HG02852 (cell line): ENCODE measurements around the gene CADM4.
"Not testable (repeated sequence)": the region's sequence is repeated elsewhere in the genome, so short reads cannot be mapped to it uniquely, and the experiment has no call there.

Experiments used
- ATAC-seq: cut with Tn5 transposase; IDR thresholded peaks from one replicate; pipeline ENCODE4 v1.9.1; 2021; ENCODE audit warnings: mild to moderate bottlenecking, moderate library complexity; ENCODE audit not compliant: unreplicated experiment

CADM4 gene

DNA sequence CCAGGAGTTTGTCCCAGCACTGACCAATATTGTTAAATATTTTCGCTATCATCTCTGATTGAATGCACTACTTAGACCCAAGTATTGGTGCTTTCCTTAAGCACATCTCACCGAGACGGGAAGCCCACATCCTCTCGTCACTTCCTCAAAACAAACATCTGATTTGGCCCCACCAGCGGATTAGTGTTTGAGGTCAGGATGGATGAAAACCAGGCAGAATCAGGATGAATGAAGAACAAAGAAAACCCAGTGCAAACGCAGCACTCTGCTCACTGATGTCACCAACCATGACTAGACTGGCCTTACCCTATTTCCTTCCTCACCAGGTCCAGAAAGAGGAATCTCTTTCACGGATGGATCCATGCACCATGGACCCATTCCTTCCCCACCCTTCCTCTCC, 24.4 kb upstream of the CADM4 start:
- ATAC-seq = no peak

DNA sequence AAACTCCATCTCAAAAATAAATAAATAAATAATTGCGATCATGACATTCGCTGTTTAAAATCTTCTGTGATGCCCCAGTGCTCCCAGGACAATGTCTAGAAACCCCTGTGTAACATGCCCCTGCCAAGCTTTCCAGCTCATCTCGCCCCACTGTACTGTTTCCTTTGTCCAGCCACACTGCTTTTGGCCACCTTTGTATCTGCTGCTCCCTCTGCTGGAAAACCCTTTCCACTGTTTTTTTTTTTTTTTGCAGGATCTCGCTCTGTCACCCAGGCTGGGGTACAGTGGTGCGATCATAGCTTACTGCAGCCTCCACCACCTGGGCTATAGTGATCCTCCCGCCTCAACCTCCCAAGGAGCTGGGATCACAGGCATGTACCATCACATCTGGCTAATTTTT, 22.8 kb upstream of the CADM4 start:
- no peak for ATAC-seq

DNA sequence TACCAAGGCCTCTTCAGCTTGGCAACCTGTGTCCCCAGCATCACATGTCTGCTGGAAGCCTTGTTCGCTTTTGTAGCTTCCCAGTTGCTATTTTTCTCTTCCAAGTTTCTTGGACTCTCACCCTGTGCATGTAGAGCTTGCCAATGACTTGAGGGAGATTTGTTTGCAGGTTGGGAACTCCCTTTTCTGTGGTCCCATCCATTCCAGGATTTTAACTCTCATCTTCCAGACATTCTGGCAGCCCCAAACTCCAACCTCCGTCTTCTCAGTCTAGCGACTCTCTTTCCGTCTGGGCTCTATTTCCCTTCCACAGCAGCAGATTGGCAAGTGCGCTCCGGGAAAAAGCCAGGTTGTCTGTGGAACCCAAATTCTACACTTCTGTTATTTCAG, 21.3 kb upstream of the CADM4 start:
- ATAC-seq = no peak

DNA sequence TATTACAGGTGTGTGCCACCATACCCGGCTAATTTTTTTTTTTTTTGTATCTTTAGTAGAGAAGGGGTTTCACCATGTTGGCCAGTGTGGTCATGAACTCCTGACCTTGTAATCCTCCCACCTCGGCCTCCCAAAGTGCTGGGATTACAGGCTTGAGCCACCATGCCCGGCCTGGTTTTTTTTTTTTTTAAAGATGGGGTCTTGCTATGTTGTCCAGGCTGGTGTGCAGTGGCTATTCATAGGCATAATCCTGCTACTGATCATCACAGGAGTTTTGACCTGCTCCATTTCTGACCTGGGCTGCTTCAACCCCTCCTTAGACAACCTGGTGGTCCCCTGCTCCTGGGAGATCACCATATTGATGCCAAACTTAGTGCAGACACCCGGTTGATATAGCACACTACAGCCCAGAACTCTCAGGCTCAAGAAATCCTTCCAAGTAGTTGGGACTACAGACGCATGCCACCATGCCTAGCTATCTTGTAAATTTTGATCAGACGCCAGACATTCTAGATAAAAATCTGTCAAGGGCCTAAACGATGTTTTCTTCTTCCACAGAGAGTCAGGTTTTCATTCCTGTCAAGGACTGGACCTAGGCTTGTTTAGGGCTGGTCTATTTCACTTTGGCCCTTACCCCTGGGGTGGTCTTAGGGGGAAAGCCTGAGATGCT, 20.8 kb upstream of the CADM4 start:
- no peak for ATAC-seq

DNA sequence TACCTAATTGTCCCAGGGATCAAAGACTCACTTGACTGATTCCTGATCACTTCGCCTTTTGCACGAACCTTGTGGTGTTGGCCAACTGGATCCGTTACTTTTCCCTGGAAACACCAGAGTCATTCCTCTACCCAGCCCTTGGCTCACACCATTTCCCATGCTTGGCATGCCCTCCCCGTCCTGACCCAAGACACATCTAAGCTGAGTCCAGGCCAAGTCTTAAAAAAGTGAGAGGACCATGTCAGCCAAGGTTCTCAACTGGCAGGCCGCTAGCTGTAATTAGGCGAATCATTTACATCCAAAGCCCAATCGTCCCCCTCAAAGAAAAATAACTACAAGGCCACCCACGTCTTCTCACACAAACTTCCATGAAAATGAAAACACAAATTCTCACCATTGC, 18.8 kb upstream of the CADM4 start:
- no peak for ATAC-seq

DNA sequence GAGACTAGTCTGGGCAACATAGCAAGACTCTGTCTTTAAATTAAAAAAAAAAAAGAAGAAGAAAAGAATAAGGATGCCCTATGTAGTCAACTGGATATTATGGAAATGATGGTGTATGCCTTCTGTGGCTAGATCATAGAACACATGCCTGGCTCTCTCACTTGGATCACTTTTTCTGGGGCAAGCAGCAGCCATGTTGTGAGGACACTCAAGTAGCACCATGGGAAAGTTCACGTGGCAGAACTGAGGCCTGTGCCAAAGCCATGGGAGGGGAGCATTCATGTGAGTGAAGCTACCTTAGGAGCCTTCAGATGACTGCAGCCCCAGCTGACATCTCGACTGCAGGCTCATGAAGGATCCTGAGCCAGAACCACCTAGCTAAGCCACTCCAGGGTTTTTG, 18.4 kb upstream of the CADM4 start:
- ATAC-seq = no peak

DNA sequence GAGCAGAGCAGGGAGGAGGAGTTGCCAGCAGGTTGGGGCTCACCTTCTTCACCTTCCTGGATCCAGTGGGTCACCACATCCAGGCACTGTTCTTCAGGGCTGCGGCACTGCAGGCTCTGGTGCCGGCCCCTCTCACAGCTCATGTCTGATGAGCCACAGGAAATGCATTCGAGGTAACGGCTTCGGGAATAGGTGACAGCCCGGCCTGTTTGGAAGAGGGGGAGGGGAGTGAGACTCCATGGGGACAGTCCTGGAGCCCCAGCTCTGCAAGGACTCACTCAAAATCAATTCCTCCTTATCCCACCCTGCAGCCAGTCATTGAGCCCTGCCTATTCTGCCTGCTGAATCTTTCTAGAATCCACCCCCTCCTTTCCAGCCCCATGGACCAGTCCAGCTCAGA, 16.8 kb upstream of the CADM4 start:
- no peak for ATAC-seq

DNA sequence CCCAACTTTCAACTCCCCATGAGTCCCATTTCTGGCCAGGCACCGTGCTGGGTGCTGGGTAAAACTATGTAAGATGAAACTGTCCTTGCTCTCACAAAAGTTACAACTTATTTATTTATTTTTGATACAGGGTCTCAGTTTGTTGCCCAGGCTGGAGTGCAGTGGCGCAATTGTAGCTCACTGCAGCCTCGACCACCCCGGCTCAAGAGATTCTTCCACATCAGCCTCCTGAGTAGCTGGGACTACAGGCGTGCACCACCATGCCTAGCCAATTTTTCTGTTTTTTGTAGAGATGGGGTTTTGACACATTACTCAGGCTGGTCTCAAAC, 12.9 kb upstream of the CADM4 start:
- ATAC-seq = no peak

DNA sequence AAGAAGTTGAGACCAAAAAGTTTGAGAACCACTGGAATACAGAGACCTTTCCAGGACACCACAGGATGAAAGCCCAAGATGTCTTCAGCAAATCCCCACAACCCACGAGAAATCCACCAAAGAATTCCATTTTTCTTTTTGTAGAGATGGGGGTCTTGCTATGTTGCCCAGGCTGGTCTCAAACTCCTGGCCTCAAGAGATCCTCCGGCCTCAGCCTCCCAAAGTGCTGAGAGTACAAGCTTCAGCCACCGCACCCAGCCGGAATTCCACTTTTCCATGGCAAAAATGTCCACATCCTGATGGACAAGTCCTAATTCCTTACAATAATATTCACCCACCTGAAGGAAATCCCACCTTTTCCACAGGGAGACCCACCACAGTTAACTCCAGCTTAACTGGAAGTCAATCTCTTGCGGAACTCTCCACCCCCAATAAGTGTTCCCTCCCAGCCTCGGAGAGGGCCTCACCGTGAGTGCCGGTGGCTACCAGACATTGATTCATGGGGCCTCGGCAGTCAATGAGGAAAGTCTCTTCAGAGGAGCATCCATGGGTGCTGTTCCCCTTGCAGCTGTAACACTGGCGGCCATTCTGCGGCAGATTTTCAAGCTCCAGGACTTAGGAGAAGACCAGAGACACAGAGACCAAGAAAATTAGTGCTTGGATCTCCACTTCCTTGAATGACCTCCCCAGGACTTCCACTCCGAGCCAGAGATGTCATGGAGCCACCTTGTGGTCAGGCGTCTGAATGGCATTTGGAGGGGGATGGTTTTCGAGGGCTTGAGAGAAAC, 12.3 kb upstream of the CADM4 start:
- ATAC-seq = no peak

DNA sequence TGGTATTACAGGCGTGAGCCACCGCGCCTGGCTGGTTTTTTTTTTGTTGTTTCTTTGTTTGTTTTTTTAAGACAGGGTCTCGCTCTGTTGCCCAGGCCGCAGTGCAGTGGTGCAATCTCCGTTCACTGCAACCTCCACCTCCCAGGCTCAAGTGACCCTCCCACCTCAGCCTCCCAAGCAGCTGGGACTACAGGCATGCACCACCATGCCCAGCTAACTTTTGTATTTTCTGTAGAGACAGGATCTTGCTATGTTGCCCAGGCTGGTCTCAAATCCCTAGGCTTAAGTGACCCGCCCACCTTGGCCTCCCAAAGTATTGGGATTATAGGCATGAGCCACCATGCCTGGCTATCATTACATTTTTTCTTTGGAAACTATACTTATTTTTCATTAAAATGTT, 10.6 kb upstream of the CADM4 start:
- ATAC-seq = not testable (repeated sequence)

DNA sequence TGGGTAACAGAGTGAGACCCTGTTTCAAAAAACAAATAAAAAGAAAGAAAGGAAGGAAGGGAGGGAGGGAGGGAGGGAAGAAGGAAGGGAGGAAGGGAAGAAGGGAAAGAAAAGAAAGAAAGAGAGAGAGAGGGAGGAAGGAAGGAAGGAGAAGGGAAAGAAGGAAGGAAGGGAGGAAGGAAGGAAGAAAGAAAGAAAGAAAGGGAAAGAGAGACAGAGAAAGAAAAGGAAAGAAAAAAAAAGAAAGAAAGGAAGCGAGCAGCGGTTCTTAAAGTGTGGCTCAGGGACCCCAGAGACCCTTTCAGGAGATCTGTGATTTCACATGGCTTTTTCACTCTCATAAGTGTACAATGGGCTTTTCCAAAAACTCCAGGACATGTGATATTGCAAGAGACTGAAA, 9.9 kb upstream of the CADM4 start:
- no peak for ATAC-seq

DNA sequence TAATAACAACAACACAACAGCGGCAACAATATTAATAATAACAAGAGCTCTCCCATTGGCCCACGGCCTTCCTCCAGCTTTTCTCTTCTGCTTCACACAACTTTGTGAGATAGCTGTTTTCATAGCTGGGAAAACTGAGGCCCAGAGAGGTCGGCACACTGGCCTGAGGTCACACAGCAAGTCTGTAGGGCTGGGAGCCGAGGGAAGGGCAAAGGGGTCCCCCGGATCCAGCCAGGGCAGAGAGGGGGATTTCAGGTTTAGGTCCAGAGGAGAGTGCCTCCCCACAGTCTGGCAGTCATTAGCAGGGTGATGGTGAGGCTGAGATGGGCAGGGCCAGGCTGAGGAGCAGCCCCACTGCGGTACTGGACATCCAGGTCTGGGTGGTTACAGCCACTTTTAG, 9.0 kb upstream of the CADM4 start:
- no peak for ATAC-seq

DNA sequence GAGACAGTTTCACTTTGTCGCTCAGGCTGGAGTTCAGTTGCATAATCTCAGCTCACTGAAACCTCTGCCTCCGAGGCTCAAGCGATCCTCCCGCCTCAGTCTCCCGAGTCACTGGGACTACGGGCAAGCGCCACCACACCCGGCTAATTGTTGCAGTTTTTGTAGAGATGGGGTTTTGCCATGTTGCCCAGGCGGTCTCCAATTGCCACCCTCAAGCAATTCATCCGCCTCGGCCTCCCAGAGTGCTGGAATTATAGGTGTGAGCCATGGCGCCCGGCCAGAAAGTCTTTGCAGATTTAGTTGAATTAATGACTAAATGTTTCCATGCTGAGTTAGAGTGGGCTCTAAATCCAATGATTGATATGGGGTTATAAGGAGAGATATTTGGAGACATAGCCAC, 4.5 kb upstream of the CADM4 start:
- ATAC-seq = no peak

DNA sequence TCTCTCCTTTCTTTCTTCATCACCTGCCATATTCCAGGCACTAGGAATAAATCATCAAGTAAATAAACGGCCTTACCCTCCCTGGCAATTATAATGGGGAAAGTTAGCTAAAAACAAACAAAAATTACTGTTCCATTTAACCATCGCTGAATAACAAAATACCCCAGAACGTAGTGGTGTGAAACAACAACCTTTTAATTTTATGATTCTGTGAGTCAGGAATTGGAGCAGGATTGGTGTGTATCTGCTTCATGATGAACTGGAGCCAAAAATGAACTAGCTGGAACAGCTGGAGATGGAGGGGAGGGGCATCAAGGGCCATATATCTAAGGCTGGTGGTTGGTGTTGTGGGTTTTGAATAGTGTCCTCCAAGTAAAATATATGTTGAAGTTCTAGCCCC, 3.7 kb upstream of the CADM4 start:
- ATAC-seq = no peak

DNA sequence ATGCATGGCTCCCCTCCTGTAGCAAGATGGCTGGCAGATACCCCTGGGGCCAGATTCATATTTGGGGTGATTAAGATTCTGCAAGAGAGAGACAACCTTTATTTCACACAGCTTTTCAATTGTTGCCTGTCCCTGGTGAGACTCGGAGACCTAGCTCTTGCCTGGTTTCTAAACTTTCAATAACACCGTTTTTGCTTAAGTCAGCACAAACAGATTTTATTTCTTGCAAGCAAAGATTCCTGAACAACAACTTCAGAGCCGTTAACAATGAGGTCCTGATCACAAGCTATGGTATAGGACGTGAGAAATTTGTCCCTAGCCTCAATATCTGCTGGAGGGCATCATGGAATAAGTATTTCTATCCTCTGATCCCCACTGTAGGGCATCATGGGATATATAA, 2.9 kb upstream of the CADM4 start:
- no peak for ATAC-seq

DNA sequence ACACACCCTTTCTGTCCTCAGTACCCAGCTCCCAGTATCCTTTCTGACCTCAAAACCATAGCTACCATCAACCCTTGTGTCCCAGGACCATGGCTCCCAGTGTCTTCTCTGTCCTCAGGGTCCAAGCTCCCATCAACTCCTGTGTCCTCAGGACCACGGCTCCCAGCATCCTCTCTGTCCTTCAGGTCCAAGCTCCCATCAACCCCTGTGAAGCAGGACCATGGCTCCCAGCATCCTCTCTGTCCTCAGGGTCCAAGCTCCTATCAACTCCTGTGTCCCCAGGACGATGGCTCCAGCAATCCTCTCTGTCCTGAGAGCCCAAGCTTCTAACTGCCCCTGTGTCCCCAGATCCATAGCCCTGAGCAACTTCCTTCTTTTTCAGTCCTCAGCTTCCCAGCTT, 1.7 kb upstream of the CADM4 start:
- no peak for ATAC-seq

DNA sequence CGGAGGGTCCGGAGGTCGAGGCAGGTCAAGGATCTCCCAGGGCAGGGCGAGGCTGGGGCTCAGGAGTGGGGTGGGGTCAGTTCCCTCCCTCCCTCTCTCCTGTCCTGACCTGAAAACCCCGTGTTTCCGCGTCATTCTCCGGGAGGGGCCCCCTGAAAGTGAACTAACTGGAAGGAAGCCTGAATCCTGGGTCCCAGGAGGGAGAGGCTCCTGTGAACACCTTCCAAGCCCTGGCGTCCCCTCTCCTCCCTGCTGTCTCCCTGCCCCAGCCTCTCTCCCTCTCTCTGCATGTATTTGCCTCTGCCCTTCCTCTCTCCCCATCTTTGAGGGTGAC, 741 bp upstream of the CADM4 start:
- no peak for ATAC-seq

DNA sequence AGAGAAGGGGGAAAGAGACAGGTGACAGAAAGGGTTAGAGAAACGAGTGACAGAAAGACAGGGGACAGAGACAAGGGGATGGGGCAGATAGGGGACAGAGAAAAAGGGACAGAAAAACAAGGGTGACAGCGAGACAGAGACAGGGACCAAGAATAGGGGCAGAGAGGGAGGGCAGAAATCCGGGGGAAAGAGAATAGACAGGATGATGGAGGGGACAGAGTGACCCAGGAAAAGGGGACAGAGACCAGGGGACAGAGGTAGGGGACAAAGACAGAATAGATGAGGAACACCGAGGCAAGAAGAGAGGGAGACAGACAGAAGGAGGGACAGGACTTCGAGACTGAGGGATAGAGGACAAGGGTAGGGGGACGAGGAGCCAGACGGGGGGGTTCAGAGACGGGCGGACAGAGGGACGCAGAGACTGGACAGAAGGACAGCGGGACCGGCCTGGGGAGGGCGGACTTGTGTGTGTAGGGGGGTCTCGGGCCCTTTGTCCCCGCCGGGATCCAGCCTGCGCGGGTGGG, 593 bp downstream of the CADM4 start:
- ATAC-seq = no peak

DNA sequence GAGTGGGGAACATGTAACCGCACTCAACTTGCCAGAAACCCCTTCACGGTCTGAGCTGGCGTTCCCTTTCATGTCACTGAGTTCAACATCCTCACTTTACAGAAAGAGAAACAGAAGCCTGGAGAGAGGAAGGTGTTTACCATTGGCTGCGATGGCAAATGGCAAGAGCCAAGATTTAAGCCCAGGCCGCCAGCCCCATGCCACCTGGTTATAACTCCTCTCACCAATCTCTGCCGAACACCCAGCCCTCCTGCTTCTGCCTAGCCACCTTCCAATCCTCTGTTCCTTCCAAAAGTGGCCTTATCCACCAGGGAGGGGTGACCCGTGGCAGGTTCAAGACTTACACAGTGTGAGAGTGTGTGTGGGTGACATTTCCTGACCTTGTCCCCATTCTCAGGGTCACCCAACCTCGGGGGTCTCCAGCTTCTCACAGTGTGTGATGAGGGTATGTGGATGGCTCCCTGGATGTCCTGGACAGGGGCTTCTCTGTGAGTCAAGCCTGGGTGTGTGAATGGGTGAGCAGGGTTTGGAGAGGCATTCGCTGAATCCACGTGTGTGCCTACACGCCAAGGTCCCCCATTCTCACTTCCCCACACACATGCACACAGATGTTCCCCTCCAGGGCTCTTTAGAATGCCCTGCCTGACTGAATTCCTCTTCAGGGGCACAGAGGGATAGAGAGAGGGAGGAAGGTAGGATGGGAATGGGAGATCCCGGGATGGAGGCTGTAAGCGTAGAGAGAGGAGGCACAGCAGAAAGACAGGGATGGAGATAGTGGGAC, 1.2 kb downstream of the CADM4 start:
- ATAC-seq = no peak

DNA sequence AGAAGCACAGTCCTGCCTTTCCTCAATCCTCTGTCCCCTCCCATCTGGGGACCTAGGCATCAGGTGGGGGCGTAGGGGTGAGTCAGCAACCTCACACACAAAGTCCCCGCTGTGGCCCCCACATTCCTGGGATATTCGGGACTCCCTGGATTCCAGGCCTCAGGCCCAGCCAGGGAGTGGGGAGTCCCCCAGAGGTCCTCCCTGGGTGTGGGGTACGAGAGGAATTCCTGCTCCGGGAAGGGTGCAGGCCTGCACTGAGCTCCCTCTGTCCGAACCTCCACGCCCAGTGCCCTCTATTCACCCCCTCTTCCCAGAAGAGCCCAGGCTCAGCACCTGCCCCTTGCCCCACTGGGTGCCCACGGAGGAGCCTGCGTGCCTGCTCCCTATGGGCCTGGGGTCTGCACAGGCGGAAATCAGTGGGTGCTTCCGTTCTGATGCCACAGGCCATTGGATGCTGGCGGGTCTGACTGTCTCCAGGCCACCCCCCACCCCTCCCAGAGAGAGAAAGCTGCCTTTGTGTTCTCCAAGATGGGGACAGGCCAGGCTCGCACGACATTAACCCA, 3.4 kb downstream of the CADM4 start:
- ATAC-seq = no peak

DNA sequence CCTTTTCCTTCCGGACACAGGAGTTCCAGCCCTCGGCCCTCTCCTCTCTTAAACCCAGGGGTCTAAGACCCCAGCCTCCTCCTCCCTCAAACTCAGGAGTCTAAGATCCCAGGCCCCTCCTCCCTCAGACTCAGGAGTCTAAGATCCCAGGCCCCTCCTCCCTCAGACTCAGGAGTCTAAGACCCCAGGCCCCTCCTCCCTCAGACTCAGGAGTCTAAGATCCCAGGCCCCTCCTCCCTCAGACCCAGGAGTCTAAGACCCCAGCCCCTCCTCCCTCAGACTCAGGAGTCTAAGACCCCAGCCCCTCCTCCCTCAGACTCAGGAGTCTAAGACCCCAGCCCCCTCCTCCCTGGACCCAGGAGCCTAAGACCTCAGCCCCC, 4.1 kb downstream of the CADM4 start:
- not testable (repeated sequence) for ATAC-seq
